Kidney tubule cell (primary cell): ENCODE results near the gene ILK.
A peak's percentile ranks its signal among the peaks of the same experiment; 100 is the strongest.

ENCODE experiments used
- DNase-seq: peaks from one replicate; pipeline ENCODE4 v3.0.0-alpha.2; 2018; ENCODE audit warnings: low spot score

ILK gene

DNA sequence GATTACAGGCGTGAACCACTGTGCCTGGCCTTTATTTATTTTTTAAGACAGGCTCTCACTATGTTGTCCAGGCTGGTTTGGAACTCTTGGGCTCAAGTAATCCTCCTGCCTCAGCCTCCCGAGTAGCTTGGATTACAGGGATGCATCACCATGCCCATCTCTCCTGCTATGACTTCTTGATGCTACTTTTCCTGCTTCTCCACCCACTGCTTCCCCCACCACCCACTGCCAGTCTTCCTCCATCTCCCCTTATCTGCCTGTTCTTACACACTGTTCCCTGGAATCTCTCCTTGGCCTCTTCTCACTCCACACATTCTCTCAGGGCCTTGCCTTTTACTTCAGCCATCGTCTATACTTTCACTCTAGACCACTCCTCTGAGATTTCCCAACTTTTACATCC is 32.9 kb downstream of the ILK start:
- no peak for DNase-seq

DNA sequence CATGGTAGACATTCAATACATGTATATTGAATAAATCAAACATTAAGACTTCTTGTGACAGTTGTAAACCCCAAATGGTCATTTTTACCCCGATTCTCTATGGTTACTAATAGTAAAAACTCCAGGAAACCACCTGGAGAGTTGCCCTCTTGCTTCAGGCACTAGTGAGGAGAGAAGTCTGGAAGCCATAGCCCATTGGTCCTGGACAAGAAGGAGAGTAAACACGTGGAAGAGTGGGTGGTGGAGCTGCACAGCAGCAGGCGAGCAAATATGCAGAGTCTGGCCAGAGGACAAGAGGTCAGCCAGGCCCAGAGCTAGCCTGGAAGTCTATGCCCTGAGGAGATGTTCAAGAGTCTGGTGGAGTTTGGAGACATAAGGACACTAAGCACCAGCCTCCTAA is 34.3 kb downstream of the ILK start:
- no peak for DNase-seq

DNA sequence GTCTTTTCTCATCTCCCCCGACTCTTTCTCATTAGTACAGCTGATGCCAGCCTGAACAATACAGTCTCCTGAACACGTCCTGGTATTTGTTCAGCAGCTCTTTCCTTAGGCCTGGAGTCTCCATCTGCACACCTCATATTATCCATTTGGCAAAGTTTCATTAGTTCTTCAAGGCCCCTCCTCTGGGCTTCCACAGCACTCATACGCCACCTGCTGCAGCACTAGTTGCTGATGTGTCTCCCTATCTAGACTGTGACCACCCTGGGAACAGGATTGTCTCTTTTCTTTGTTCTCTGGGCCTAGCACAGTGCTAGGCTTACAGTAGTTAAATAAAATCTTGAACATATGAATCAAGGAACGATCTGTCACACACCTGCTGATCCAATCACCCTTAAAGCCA is 34.9 kb downstream of the ILK start:
- DNase-seq: no peak

DNA sequence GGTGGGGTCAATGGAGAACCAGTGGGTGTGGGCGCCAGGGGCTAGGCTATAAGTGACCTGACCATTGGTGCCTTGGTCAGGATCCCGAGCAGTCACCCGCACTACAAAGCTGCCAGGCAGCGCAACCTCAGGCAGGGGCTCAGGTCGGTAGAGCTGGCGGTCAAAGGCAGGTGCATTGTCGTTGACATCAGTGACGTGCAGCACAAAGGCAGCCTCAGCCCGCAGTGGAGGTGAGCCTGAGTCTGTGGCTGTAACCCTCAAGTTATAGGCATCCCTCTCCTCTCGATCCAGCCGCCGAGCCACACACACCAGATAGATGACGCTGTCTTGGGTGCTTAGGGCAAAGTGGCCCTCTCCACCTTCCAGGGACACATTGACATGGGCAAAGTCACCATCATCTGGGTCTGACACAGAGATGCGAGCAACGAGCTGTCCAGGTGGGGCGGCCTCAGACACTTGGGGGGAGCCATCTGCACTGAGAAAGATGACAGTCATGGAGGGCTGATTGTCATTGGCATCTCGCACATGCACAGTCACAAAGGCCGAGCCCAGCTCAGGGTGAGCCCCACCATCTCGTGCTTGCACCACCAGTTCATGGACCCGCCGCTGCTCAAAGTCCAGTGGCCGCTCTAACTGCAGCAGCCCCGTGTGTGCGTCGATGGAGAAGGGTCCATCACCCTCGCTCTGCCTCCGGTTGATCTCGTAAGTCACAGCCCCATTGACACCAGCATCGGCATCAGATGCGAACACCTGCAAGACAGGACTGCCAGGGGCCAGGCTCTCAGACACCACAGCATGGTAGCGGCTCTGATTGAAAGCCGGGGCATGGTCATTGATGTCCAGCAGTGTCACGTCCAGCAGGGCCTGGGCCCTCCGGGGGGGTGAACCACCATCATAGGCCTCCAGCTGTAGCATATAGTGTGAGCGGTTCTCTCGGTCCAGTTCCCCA is 36.7 kb downstream of the ILK start:
- DNase-seq: no peak

DNA sequence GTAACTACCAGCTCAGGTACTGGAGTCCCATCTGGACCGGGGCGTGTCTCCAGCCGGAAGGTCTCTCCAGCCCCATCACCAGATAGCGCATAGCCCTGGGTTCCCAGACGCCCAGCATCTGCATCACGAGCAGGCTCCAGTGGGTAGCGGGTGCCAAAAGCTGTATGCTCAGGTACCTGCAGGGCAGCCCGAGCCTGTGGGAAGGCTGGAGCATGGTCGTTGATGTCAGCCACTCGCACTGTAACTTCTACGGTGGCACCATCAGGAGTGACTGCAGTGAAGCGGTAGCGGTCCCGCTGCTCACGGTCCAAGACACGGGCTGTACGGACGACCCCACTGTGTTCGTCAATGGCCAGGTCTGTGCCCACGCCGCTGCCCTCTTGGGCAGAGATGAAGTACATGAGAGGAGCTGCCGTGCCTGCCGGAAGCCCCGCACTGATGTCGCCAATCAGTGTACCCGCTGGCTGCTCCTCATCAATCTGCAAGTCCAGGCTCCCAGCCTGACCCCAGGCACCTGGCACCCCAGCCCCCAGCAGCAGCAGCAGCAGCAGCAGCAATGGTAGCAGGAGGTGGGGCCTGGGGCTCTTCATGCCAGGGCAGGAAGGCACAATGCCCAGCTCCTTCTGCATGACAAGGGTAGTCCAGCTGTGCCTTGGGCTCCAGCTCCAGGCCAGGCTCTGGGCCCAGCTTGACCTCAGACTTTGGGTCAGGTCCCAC is 37.6 kb downstream of the ILK start:
- DNase-seq: no peak

DNA sequence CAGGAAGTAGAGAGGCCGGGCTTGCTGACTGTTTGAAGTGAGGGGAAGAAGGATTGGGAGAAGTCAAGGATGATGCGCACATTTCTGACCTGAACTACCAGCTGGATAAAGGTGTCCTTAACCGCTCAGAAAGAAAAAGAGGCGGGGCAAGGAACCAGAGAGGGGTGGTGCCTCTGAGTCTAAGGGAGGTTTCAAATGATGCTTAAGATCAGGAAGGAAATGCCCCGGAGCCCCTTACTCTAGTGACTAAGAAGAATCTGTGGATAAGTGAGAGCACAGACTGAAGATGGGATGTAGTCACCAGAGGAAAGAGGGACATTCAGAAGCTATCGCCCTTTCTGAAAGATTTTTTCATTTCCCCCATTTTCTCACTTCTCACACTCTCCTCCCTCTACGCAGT is 39.4 kb downstream of the ILK start:
- DNase-seq: no peak

DNA sequence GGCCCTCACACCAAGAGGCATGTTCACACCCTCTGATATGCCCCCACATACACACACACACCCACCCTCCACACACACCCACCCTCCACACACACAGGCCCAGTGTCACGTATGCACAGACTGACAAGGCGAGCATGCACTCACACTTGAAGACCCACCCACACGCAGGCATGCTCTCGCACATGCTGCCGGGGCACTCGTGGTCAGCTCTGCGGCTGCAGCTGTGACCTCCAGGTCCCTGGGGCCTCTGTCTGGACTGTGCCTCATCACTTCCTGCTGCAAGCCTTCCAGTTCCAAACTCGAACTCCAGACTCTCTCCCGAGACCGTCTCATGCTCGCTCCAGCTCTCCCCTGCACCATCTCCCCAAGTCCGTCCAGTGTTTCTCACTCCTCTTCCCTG is 42.5 kb downstream of the ILK start:
- DNase-seq: no peak

DNA sequence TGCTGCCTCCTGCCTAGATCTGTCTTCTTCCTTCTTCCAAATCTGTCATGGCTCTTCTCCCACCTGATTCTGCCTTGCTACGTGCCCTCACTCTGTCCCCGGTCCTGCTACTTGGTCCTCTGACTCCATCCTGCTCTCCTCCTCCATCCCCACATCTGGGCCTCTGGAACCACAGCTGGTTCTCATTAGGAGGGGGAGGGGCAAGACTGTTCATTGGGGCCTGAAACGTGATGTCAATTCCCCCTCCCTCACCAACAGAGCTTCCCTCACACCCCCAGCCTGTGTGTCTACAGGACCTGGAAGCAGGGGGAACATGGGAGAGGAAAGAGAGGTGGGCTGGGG is 43.0 kb downstream of the ILK start:
- DNase-seq: no peak

DNA sequence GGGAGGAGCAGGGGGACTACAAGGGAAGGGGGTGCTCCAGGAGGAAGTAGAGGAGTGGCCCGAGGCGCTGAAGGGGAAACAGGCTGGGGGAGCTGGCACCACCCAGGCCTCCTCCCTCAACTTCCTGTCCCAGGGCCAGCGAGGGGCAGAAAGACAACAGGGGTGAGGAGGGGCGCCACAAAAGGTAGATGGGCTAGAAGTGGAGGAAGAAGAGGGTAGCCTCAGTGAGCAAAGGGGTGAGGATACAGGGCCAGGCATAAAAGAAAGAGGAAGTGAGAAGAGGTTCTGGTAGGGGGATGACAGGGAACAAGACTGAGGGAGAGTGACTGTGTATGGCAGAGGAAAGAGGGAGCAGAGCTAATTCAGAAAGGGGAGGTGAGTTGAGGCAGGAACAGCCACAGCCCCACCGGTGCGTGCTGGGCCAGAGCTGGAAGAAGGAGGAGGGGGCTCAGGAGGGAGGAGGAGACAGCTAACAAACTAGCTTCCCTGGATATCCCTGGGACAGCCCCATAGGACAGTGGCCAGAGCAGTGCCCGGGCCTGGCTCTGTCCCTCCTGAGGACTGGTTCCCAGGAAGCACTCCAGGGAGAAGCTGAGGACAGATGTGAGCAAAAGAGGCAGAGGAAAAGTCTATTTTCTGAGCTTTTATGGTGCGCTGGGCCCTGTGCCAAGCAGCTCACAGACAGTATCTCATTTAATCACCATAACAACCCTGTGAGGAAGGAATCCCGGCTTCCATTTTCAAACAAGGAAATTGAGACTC is 43.5 kb downstream of the ILK start:
- DNase-seq: no peak

DNA sequence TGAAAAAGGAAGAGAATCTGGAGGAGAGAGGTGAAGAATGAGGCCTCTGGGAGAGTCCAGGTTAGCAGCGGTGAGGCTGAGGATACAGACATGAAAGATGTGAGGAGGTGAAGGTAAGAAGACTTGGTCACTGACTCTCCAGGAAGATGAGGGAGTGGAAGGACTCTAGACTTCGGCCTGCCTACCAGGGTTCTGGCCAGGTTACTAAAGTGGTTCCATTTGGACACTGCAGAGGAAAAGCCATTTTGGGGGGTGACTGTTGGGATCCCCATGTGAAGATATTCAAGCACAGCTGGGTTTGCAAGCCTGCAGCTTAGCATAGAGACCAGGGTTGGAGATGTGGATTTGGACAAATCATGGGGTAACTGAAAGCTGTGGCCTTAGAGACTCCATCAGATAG is 44.3 kb downstream of the ILK start:
- no peak for DNase-seq

DNA sequence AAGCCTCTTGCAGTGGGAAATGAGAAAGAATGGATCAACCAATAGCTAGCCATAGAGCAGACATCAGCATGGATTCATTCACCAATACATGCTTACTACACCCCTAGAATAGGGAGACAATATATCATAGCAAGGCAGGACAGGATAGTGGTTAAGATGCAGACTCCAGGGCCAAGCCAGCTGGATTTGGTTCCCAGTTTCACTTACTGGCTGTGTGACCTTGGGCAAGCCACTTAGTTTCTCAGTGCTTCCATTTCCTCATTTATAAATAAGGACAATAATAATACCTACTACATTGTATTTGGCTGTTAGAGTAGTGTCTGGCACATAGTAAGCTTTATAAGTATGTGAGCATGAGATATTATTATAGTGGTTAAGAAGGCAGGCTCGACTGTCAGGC is 44.9 kb downstream of the ILK start:
- DNase-seq: no peak

DNA sequence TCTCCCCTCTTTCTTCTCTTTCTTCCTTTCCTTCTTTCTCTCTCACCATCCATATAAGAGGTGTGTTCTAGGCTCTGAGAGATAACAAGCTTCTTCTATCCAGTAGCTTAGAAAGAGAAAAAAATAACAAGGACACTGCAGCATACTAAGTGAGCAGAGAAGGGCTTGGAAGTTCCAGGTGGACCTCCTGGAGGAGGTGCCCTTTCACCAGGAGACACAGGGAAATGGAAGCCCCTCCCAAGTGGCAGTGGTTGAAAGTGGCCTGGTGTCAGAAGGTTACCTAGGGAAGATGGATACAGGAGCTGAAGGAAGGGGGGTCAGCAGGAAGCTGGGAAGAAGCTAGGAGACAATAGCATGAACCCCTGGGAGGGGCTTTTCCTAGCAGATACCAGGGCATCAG is 46.5 kb downstream of the ILK start:
- no peak for DNase-seq

DNA sequence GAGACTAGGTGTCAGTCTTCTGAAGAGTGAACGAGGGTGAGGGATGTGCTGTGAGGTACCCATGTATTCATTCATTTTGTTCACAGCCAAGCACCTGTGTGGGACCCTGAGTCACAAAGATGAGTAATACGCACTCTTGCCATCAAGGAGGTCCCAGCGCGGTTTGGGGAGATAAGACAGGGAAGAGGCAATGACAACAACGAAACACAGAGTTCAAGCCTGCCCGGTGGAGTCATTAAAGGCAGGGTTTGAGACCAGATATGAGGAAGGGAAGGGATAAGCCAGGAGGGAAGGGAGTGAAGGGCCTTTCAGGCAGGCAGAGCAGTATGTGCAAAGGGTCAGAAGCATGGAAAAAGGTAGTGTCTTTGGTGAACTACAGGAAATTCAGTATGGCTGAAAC is 47.4 kb downstream of the ILK start:
- DNase-seq: no peak

DNA sequence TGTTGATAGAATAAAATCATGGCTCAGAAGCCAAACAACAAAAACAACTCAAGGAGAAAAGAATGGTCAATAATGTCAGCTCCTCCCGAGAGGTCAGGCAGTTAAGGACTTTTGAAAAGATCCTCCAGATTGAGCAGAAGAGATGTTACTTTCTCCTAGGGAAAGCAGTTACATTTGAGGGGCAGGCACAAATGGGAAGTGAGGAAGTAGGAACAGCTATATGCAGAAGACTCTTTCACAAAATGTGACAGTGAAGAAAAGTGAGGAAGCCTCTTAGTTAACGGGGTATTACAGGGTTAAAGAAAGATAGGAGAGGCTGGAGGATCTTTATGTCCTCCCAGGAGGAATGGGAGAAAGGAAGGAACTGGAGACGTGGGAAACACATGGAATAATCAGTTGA is 48.6 kb downstream of the ILK start:
- DNase-seq: no peak

DNA sequence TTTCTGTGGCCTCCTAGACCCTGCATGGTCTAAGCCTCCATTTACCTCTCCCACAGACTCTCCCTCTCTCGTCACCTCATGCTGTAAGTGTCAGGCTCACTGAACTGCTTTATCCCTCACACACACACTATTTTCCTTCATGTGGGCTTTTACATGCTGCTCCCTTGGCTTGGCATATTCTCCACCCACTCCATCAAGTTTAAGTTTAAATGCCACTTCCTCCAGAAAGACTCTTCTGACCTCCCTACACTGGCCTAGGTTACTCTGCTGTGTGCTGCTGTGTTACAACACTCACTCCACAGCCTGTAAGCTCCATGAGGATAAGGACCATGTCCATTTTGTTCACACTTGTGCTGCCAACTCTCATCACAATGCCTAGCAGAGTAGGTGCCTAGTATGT is 49.5 kb downstream of the ILK start:
- DNase-seq: no peak

DNA sequence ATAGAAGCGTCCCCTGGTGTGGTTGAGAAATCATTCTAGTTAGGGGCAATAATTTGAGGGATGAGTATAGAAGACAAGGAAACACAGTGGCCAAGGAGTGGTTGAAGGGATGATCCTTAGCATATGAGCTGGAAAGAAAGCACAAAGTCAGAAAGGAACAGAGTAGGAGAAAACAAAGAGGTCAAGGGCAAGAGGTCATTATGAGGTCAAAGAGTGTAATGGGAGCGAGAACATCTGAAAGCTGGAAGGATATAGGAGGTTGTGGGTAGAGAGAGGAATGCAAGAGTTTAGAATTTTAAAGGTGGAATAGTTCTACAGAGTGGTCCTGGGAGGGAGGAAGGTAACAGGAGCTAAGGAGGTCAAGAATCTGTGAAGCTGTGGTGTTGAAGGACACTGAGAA is 50.1 kb downstream of the ILK start:
- DNase-seq: no peak

DNA sequence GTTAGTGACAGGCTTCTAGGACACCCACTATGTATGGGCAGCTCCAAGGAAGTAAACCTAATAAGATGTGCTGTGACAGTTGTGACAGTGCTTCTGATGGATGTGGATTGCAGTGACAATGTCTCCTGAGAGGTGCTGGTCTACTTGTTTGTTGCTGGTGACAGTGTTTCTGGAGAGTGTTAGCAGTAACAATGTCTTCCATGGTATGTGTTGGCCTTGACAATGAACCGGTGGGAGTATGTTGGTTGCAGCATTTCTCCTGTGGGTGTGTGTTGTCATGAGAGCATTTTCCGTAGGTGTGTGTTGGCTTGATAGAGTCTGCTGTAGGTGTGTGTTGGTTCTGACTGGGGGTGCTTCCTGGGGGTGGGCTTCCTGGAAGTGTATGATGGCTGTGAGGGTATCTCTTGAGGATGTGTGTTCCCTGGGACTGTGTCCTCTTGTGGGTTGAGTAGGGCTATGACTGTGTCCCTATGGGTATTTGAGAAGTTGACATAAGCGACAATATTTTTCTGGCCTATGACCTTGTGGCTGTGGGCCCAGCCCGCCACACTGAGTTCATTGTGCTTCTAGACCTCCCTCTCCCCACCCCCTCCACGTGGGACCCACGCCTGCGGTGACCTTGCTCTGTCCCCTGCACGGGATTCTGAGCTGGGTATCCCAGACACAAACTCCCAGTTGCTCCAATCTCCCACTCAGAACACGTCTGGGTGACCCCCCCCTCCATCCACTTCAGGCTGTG is 50.9 kb downstream of the ILK start:
- no peak for DNase-seq

DNA sequence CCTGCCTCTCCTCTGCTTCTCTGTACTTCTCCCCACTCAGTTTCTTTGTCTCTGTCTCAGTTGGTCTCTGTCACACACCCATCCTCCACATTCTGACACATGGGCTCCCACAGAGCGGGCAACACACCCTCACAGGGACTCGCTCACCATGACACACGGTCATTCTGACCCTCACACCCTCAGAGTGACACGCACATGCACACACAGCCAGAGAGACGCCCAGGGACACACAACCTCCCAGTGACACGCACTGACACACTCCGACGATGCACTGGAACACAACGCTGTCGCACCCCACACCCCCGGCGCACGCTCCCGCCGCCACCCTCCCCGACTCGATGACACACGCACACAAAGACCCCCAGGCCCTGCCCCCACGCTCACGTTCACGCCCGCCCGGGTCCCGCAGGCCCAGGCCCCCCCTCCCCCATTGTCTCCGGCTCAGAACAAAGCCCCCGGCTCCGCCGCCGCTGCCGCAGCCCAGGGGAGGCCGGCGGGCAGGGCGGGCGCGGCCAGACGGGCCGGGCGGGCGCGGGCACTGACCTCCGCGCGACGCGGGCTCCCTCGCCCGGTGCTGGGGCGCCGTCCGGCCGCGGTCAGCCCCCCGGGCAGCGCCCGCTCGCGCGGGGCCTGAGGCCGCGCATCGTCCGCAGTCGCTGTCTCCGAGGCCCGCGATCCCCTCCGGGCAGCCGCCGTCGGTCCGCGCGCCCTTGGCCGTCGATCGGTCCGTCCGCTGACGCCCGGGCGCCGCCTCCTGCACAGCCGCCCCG is 51.6 kb downstream of the ILK start:
- peak; percentile 4 for DNase-seq

DNA sequence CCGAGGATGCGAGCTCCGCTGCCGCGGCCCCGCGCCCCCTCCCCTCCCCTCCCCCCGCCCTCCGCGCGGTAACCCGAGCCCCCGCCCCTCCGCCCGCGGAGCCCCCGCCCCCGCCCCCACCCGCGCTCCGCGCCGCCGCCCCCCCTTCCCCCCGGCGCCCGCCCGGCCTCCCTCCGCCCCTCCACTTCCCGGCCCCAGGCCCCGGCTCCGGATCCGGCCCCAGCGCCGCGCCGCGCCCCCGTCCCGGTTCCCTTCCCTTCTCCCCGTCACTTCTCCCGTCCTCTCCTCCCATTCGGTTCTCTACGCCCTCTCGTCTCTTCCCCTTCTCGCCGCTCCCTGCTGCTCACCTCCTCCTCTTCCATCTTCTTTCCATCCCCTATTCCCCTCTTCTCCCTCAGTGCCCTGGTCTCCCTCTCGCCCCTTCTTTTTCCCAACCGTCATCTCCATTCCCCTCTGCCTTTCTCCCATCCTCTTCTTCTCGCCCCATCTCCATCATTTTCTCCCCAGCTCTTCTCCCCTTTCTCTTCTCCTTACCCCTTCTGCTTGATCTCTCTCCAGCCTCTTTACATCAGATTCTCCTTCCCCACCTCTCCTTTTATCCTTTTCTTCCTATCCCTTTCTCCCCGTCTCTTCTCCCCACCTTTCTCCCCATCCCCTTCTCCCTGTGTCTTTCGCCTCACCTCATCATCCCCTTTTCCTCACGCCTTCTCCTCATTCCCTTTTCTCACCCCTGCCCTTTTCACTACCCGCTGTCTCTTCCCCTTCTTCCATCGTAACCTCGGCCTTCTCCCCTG is 52.4 kb downstream of the ILK start, which contains the start of gene DCHS1:
Gene DCHS1, minus strand, starts transcription at position 20 of the 794 bp plus-strand sequence. CDS start 14,196 bp downstream, outside the sequence.
- no peak for DNase-seq

DNA sequence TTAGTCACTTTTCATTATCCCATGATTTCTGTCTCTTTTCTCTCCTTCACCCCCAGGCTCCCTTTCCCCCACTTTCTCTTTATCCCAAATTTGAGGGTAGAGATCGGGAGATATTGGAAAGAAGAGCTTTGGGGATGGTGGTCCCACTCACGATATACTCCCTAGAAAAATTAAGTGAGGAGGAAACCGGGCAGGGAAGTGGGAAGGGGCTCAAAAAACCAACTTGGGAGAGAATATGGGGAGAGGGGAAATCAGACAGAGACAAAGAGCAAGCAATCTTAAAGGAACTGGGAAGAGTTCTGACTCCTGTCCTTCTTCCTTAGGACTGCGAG is 53.0 kb downstream of the ILK start:
- no peak for DNase-seq

DNA sequence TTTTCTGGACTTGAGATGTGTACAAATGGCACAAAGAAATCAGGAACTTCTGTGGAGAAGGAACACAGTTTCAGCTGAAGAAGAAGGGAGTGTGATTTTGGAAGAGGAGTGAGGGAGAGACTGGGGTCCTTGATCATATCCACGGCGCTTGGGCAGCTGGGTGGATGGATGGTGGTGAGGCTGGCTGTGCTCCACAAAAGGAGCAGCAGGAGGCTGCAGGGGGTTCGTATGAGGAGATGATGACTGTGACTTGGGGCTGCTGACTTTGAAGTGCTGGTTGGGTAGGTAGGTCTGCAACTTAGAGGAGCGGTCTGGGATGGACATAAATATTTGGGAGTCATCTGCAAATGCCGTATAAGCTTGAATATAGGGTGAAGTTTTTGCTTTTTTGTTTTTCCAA is 53.4 kb downstream of the ILK start:
- no peak for DNase-seq
